H1 (cell line): ENCODE results near the gene INVS. TPM values are rescaled to one million over a fixed set of nuclear protein-coding genes. Genes with fewer than 3 reads are reported as not detected.

Source experiments
- CTCF ChIA-PET: fragments of 300-600 bp; sonication (Branson Sonifier 250); formaldehyde crosslinking; loops from one replicate; lab custom pipeline; 2021; ENCODE audit not compliant: partially characterized antibody; lab: Charles Lee
- POLR2A ChIA-PET: fragments of 300-600 bp; sonication (Branson Sonifier 250); formaldehyde crosslinking; loops from one replicate; lab custom pipeline; 2021; ENCODE audit warnings: inconsistent platforms; ENCODE audit not compliant: partially characterized antibody; lab: Charles Lee
- DNase-seq, 2 experiments: peaks; one replicate each; pipeline versions ENCODE4 v3.0.0 to v3.0.0-alpha.2; 2010 to 2022; ENCODE audit warnings: low spot score in 2 of 2, low read depth in 1 of 2, mixed read lengths in 1 of 2
- FAIRE-seq: peaks from 2 replicates; lab custom pipeline; 2011; peaks lifted over from hg19 to GRCh38; lab: Jason Lieb, UNC
- H2AFZ ChIP-seq: 2 replicates; pipeline ENCODE4 v1.8.1; 2012; ENCODE audit warnings: low read length, inconsistent platforms
- H2AK5ac ChIP-seq: 2 replicates; pipeline ENCODE4 v1.6.1; 2013; ENCODE audit warnings: low read depth, low read length
- H2BK120ac ChIP-seq: replicated peaks from 2 replicates; pipeline ENCODE3; 2013; ENCODE audit warnings: low read depth, low read length, inconsistent platforms
- H2BK12ac ChIP-seq: 2 replicates; pipeline ENCODE4 v1.6.1; 2013; ENCODE audit warnings: low read depth, low read length
- H2BK15ac ChIP-seq: 2 replicates; pipeline ENCODE4 v1.6.1; 2013; ENCODE audit warnings: low read length
- H2BK20ac ChIP-seq: 2 replicates; pipeline ENCODE4 v1.6.1; 2013; ENCODE audit warnings: low read length
- H2BK5ac ChIP-seq: 2 replicates; pipeline ENCODE4 v1.6.1; 2013; ENCODE audit warnings: low read depth, low read length
- H3K14ac ChIP-seq: 2 replicates; pipeline ENCODE4 v1.6.1; 2013; ENCODE audit warnings: inconsistent platforms; ENCODE audit not compliant: insufficient read length
- H3K18ac ChIP-seq: 2 replicates; pipeline ENCODE4 v1.6.1; 2013; ENCODE audit warnings: low read length; ENCODE audit errors: extremely low read depth
- H3K23ac ChIP-seq: 2 replicates; pipeline ENCODE4 v1.6.1; 2013; ENCODE audit warnings: inconsistent platforms; ENCODE audit not compliant: insufficient read length
- H3K23me2 ChIP-seq: 2 replicates; pipeline ENCODE4 v1.6.1; 2013; ENCODE audit warnings: low read depth, low read length
- H3K27ac ChIP-seq: 2 replicates; pipeline ENCODE4 v1.6.1; 2011; ENCODE audit warnings: low read depth, low read length, inconsistent platforms
- H3K27me3 ChIP-seq, 4 experiments: replicated peaks in 1 of 4; 1 replicate in 1 of 4; 2 replicates in 3 of 4; pipeline versions ENCODE4 v1.6.1 to v1.8.1; 2011 to 2013; ENCODE audit warnings: low read length in 3 of 4, mild to moderate bottlenecking in 3 of 4, inconsistent platforms in 2 of 4, mixed read lengths in 2 of 4, moderate library complexity in 1 of 4; ENCODE audit not compliant: control insufficient read depth in 3 of 4, insufficient read depth in 3 of 4; ENCODE audit errors: extremely low read depth in 1 of 4
- H3K36me3 ChIP-seq, 4 experiments: 2 replicates each; pipeline versions ENCODE4 v1.6.1 to v1.8.1; 2011 to 2013; ENCODE audit warnings: mild to moderate bottlenecking in 4 of 4, low read length in 3 of 4, moderate library complexity in 2 of 4, control low read depth in 1 of 4, inconsistent platforms in 1 of 4; ENCODE audit not compliant: insufficient read depth in 4 of 4, control insufficient read depth in 2 of 4
- H3K4ac ChIP-seq: replicated peaks from 2 replicates; pipeline ENCODE3; 2013; ENCODE audit warnings: low read length, low read depth, mixed read lengths, inconsistent platforms; ENCODE audit not compliant: insufficient read length
- H3K4me1 ChIP-seq, 4 experiments: replicated peaks in 1 of 4; 1 replicate in 1 of 4; 2 replicates in 3 of 4; pipeline versions ENCODE4 v1.6.1 to v1.8.1; 2011 to 2013; ENCODE audit warnings: low read length in 3 of 4, inconsistent platforms in 2 of 4, mixed read lengths in 1 of 4; ENCODE audit not compliant: insufficient read depth in 4 of 4, control insufficient read depth in 3 of 4
- H3K4me2 ChIP-seq, 2 experiments: 2 replicates each; pipeline versions ENCODE4 v1.6.1 to v1.8.1; 2011 to 2013; ENCODE audit warnings: low read depth in 2 of 2, low read length in 2 of 2, control low read depth in 1 of 2, inconsistent platforms in 1 of 2, mild to moderate bottlenecking in 1 of 2; ENCODE audit not compliant: insufficient read depth in 1 of 2
- H3K4me3 ChIP-seq, 4 experiments: fragments of 200-600, 300-600 bp in 1 of 4; sonication (generic), shearing (Covaris generic), sonication (Bioruptor Twin) in 1 of 4; 2 replicates each; pipeline versions ENCODE4 v1.5.1 to v1.8.1; 2011 to 2016; ENCODE audit warnings: low read length in 4 of 4, low read depth in 3 of 4, control low read depth in 2 of 4, inconsistent platforms in 2 of 4, mild to moderate bottlenecking in 2 of 4, mixed read lengths in 1 of 4, moderate library complexity in 1 of 4; ENCODE audit not compliant: insufficient read depth in 2 of 4; ENCODE audit errors: extremely low read depth in 1 of 4
- H3K56ac ChIP-seq: replicated peaks from 2 replicates; pipeline ENCODE3; 2013; ENCODE audit warnings: low read depth, mild to moderate bottlenecking, mixed read lengths, low read length, inconsistent platforms; ENCODE audit not compliant: insufficient read length
- H3K79me1 ChIP-seq: 2 replicates; pipeline ENCODE4 v1.6.1; 2013; ENCODE audit warnings: low read depth, low read length, control low read depth
- H3K79me2 ChIP-seq, 2 experiments: 2 replicates each; pipeline versions ENCODE4 v1.6.1 to v1.8.1; 2012 to 2013; ENCODE audit warnings: low read length in 2 of 2, mild to moderate bottlenecking in 2 of 2, inconsistent platforms in 1 of 2; ENCODE audit not compliant: insufficient read depth in 2 of 2, control insufficient read depth in 1 of 2
- H3K9ac ChIP-seq, 4 experiments: replicated peaks in 1 of 4; 1 replicate in 1 of 4; 2 replicates in 3 of 4; pipeline versions ENCODE4 v1.6.1 to v1.8.1; 2011 to 2013; ENCODE audit warnings: low read depth in 3 of 4, low read length in 3 of 4, control low read depth in 2 of 4, mild to moderate bottlenecking in 2 of 4, moderate library complexity in 2 of 4, inconsistent platforms in 1 of 4; ENCODE audit errors: extremely low read depth in 1 of 4
- H3K9me3 ChIP-seq, 2 experiments: 2 replicates each; pipeline versions ENCODE4 v1.6.1 to v1.8.1; 2012 to 2013; ENCODE audit warnings: mild to moderate bottlenecking in 2 of 2, moderate library complexity in 2 of 2, control low read depth in 1 of 2, inconsistent platforms in 1 of 2, low read depth in 1 of 2, low read length in 1 of 2, mixed read lengths in 1 of 2; ENCODE audit not compliant: insufficient read depth in 2 of 2
- H4K20me1 ChIP-seq, 2 experiments: replicated peaks in 1 of 2; 2 replicates each; pipeline versions ENCODE3 to v1.8.1; 2011 to 2013; ENCODE audit warnings: inconsistent platforms in 2 of 2, low read length in 2 of 2, mild to moderate bottlenecking in 1 of 2; ENCODE audit not compliant: insufficient read depth in 2 of 2, control insufficient read depth in 1 of 2
- H4K5ac ChIP-seq: 2 replicates; pipeline ENCODE4 v1.6.1; 2013; ENCODE audit warnings: low read length, low read depth, mixed read lengths, inconsistent platforms; ENCODE audit not compliant: insufficient read length
- H4K8ac ChIP-seq: 2 replicates; pipeline ENCODE4 v1.8.0; 2013; ENCODE audit warnings: mild to moderate bottlenecking, moderate library complexity, low read length, inconsistent platforms; ENCODE audit not compliant: insufficient read depth; ENCODE audit errors: extremely low read depth
- H4K91ac ChIP-seq: replicated peaks from 2 replicates; pipeline ENCODE3; 2013; ENCODE audit warnings: low read length, mixed read lengths, inconsistent platforms; ENCODE audit not compliant: insufficient read length
- CHD2 ChIP-seq: IDR thresholded peaks from 2 replicates; pipeline ENCODE4 v1.6.1; 2012; ENCODE audit warnings: low read length, improper control_type of control experiment
- GTF2F1 ChIP-seq: IDR thresholded peaks from 2 replicates; pipeline ENCODE4 v1.6.1; 2012; ENCODE audit warnings: low read depth, low read length, improper control_type of control experiment, borderline replicate concordance
- KDM1A ChIP-seq: fragments of 200-600, 300-600 bp; sonication (generic); IDR thresholded peaks from 2 replicates; pipeline ENCODE4 v1.7.1; 2016; ENCODE audit warnings: mild to moderate bottlenecking, low read length, borderline replicate concordance
- POLR2AphosphoS5 ChIP-seq: IDR thresholded peaks from 2 replicates; pipeline ENCODE4 v1.6.1; 2011; ENCODE audit warnings: low read depth, low read length
- RAD21 ChIP-seq, 2 experiments: IDR thresholded peaks in 1 of 2; conservative IDR thresholded peaks in 1 of 2; 2 replicates each; pipeline ENCODE4 v1.6.1; 2011; ENCODE audit warnings: low read depth in 2 of 2, low read length in 2 of 2, improper control_type of control experiment in 1 of 2, inconsistent platforms in 1 of 2, mild to moderate bottlenecking in 1 of 2, moderate library complexity in 1 of 2
- TAF7 ChIP-seq: optimal IDR thresholded peaks from 2 replicates; pipeline ENCODE3; 2011; ENCODE audit warnings: low read depth, mild to moderate bottlenecking, inconsistent platforms, low read length, moderate library complexity, borderline replicate concordance
- YY1 ChIP-seq: IDR thresholded peaks from 2 replicates; pipeline ENCODE4 v1.6.1; 2011; ENCODE audit warnings: low read depth, mild to moderate bottlenecking, low read length
- WGBS, 2 experiments: shearing (Covaris generic) in 1 of 2; methylation state at CpG; one replicate each; pipeline versions ENCODE4 v1.1.6 to v1.1.7; 2013 to 2015; ENCODE audit warnings: low lambda C conversion rate in 2 of 2, mixed read lengths in 2 of 2, inconsistent platforms in 1 of 2, low coverage in 1 of 2, missing lambda C conversion rate in 1 of 2; ENCODE audit not compliant: insufficient replicate concordance in 2 of 2, insufficient coverage in 1 of 2, insufficient read length in 1 of 2; ENCODE audit errors: extremely low coverage in 1 of 2, missing lambda C conversion rate in 1 of 2; 5-methylcytosine and 5-hydroxymethylcytosine counted together
- polyA plus RNA-seq, 7 experiments: library from polyadenylated mRNA; depleted of rRNA in 3 of 7; stranded (reverse) in 5 of 7; unstranded in 2 of 7; fragments of >200 nt in 5 of 7; fragments of 200-250 nt in 2 of 7; gene quantifications; 1 replicate in 5 of 7; 2 replicates in 1 of 7; 4 replicates in 1 of 7; pipeline versions ENCODE4 v1.2.1 to v1.2.3, GENCODE V29; 2011 to 2013; ENCODE audit warnings: missing spikeins in 2 of 7, mixed read lengths in 2 of 7
- total RNA-seq: library from RNA; stranded (reverse); fragmentation: NEBNext Ultra II Directional; extraction: Animal tissue kit (Norgen Biotek cat#: 25700); gene quantifications from 2 replicates; pipeline ENCODE4 v1.2.1, GENCODE V29; 2021

Gene INVS
- total and polyA plus RNA-seq, 2 of the 8 experiments (the other 6 are each of a cell fraction or from before 2014, with no cell fraction given), result 4.1 to 6.9 TPM

DNA sequence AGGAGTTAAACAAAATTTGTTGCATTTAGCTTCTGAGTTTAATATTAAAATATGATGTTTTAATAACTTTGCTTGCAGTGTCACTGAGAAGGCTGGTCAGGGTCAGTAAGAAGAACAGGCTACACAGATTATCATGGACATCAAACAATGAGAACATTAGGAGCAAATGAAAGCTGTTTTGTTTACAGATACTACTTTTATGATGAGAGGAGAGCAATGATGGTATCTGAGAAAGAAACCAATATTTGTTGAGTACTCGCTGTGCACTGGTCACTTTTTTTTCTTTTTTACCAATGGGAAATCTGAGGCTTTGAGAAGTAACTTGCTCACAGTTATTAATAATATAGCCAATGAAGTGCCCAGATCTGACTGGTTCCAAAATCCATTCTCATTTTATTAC lies 109.6 kb downstream of the INVS start:
- H3K4me3 ChIP-seq, result no peak overlapping the region
- CTCF ChIA-PET, result interaction anchor here (1.1 kb wide), 1 partner anchor 116 kb away, joined by 4 read pairs; no protein-coding TSS in a partner anchor
- H3K14ac ChIP-seq, result no peak overlapping the region
- H2BK12ac ChIP-seq, result no peak overlapping the region
- H2BK20ac ChIP-seq, result no peak overlapping the region
- H3K9ac ChIP-seq, result no peak overlapping the region
- H3K27ac ChIP-seq, result no peak overlapping the region
- no peak overlapping the region for H2BK15ac ChIP-seq
- TF ChIP-seq POLR2AphosphoS5 (no peak), KDM1A (no peak), TAF7 (no peak), RAD21 (IDR thresholded peaks at IDR 0.05 in 1 of 2, conservative IDR thresholded peaks at IDR 0.05 in 1 of 2; ENCODE audit: low read depth in 2 of 2, low read length in 2 of 2) (no peak), YY1 (no peak), CHD2 (no peak), GTF2F1 (no peak)
- H3K4me1 ChIP-seq, result no peaks in the 10 kb centered on the region
- H2BK120ac ChIP-seq, result no peak overlapping the region
- H3K27me3 ChIP-seq, result no peaks in the 10 kb centered on the region
- no peaks in the 10 kb centered on the region for H3K23me2 ChIP-seq
- H3K79me1 ChIP-seq, result no peaks in the 10 kb centered on the region
- no peak overlapping the region for H3K18ac ChIP-seq
- no peaks in the 10 kb centered on the region for H3K9me3 ChIP-seq
- H4K5ac ChIP-seq, result no peak overlapping the region
- no peaks in the 10 kb centered on the region for H3K36me3 ChIP-seq
- POLR2A ChIA-PET, result no interaction called here
- DNase-seq (no peak), FAIRE-seq (no peak)
- no peak overlapping the region for H2AK5ac ChIP-seq
- H3K56ac ChIP-seq, result no peak overlapping the region
- H3K79me2 ChIP-seq, result no peaks in the 10 kb centered on the region
- H3K4ac ChIP-seq, result no peak overlapping the region
- 100% methylated on average over 1 of the region's 1 CpG; no CpG with 5 or more reads in 1 of the 2 experiments for WGBS, 2 experiments
- no peak overlapping the region for H2BK5ac ChIP-seq
- no peak overlapping the region for H3K23ac ChIP-seq
- no peak overlapping the region for H3K4me2 ChIP-seq
- no peak overlapping the region for H4K91ac ChIP-seq
- no peak overlapping the region for H2AFZ ChIP-seq
- H4K20me1 ChIP-seq, result no peaks in the 10 kb centered on the region
- H4K8ac ChIP-seq, result no peak overlapping the region
